ENCODE measurements around the gene MFN2.

- TF ChIP-seq CTCF (conservative IDR thresholded peaks at IDR 0.05) (no peak), EZH2 (IDR thresholded peaks at IDR 0.05; ENCODE audit: low read depth) (no peak)
These were observed 55.1 kb downstream of the MFN2 start for GRCh38 chr1:12035312-12035711.
